ENCODE data around the gene PRRT1.

Gene PRRT1

GRCh38 chr6:32176476-32177182, 24.9 kb upstream of the PRRT1 start:
- Histone ChIP-seq H3K4me3 (ENCODE audit: low read depth in 1 of 2, low read length in 1 of 2) (peak overlapping the region; percentile 75 to 92), H3K27ac (peak overlapping the region; percentile 97)
- TF ChIP-seq CTCF (IDR thresholded peaks at IDR 0.05): no peak

GRCh38 chr6:32175711-32176475, 24.2 kb upstream of the PRRT1 start, which contains the start of gene AGPAT1:
Gene AGPAT1, minus strand, starts transcription at chr6:32176084. Its CDS starts 4,588 bp downstream, at chr6:32171496.
- peak; percentile 26 for TF ChIP-seq CTCF (IDR thresholded peaks at IDR 0.05)
- H3K27ac ChIP-seq: peak within 1 kb of the TSS; percentile 97
- peaks cover 11% of the 10 kb centered on the region for H3K36me3 ChIP-seq
- H3K4me3 ChIP-seq (ENCODE audit: low read depth in 1 of 2, low read length in 1 of 2): peak within 1 kb of the TSS; percentile 75 to 92
- H3K9me3 ChIP-seq: no peaks in the 10 kb centered on the region
- no peaks in the 10 kb centered on the region for H3K27me3 ChIP-seq
- H3K4me1 ChIP-seq (ENCODE audit: control insufficient read depth in 1 of 2, insufficient read depth in 1 of 2, low read depth in 1 of 2, low read length in 1 of 2): peaks cover 50 to 58% of the 10 kb centered on the region in 2 experiments

More at GRCh38 chr6:32176476-32177182, 24.9 kb upstream of the PRRT1 start:
- no peaks in the 10 kb centered on the region for H3K9me3 ChIP-seq
- no peaks in the 10 kb centered on the region for H3K27me3 ChIP-seq
- H3K36me3 ChIP-seq: peaks cover 14% of the 10 kb centered on the region
- H3K4me1 ChIP-seq (ENCODE audit: control insufficient read depth in 1 of 2, insufficient read depth in 1 of 2, low read depth in 1 of 2, low read length in 1 of 2): peaks cover 50 to 58% of the 10 kb centered on the region in 2 experiments

- Histone ChIP-seq H3K27me3 (no peaks in the 10 kb centered on the region), H3K36me3 (peaks cover 11% of the 10 kb centered on the region), H3K4me1 (ENCODE audit: control insufficient read depth in 1 of 2, insufficient read depth in 1 of 2, low read depth in 1 of 2, low read length in 1 of 2) (peaks cover 50 to 58% of the 10 kb centered on the region in 2 experiments), H3K27ac (peak overlapping the region; percentile 97), H3K9me3 (no peaks in the 10 kb centered on the region), H3K4me3 (ENCODE audit: low read depth in 1 of 2, low read length in 1 of 2) (peak overlapping the region; percentile 75 to 92)
- no peak for TF ChIP-seq CTCF (IDR thresholded peaks at IDR 0.05)
These were observed 23.6 kb upstream of the PRRT1 start for GRCh38 chr6:32175322-32175710.

GRCh38 chr6:32174416-32174815, 22.7 kb upstream of the PRRT1 start:
- Histone ChIP-seq H3K4me1 (ENCODE audit: control insufficient read depth in 1 of 2, insufficient read depth in 1 of 2, low read depth in 1 of 2, low read length in 1 of 2) (peaks cover 46 to 55% of the 10 kb centered on the region in 2 experiments), H3K36me3 (peaks cover 19% of the 10 kb centered on the region), H3K27ac (no peak overlapping the region), H3K27me3 (no peaks in the 10 kb centered on the region), H3K9me3 (no peaks in the 10 kb centered on the region), H3K4me3 (ENCODE audit: low read depth in 1 of 2, low read length in 1 of 2) (no peak overlapping the region)
- TF ChIP-seq CTCF (IDR thresholded peaks at IDR 0.05): no peak

- Histone ChIP-seq H3K27me3 (no peaks in the 10 kb centered on the region), H3K4me3 (ENCODE audit: low read depth in 1 of 2, low read length in 1 of 2) (no peak overlapping the region), H3K27ac (peak overlapping the region; percentile 44), H3K36me3 (peaks cover 31% of the 10 kb centered on the region), H3K9me3 (no peaks in the 10 kb centered on the region), H3K4me1 (ENCODE audit: control insufficient read depth in 1 of 2, insufficient read depth in 1 of 2, low read depth in 1 of 2, low read length in 1 of 2) (peaks cover 36 to 44% of the 10 kb centered on the region in 2 experiments)
- TF ChIP-seq CTCF (IDR thresholded peaks at IDR 0.05): no peak
These were observed 21.4 kb upstream of the PRRT1 start for GRCh38 chr6:32173051-32173727.
